HEK293 (cell line): ENCODE measurements around the gene NPHP1.

Source experiments
- CTCF ChIP-seq: fragments of 450-650 bp; formaldehyde crosslinking; IDR thresholded peaks from 2 replicates; pipeline ENCODE4 v1.5.1; 2016; ENCODE audit warnings: missing biosample characterization, missing genetic modification characterization
- RBAK ChIP-seq: fragments of 450-650 bp; formaldehyde crosslinking; IDR thresholded peaks from 2 replicates; pipeline ENCODE4 v1.5.1; 2016; ENCODE audit warnings: missing biosample characterization, missing genetic modification characterization
- REST ChIP-seq: fragments of 450-650 bp; formaldehyde crosslinking; IDR thresholded peaks from 2 replicates; pipeline ENCODE4 v1.5.1; 2016; ENCODE audit warnings: missing biosample characterization, missing genetic modification characterization
- ZBTB44 ChIP-seq: fragments of 450-650 bp; IDR thresholded peaks from 2 replicates; pipeline ENCODE4 v1.5.1; 2018; ENCODE audit warnings: missing biosample characterization, mild to moderate bottlenecking, missing genetic modification characterization
- ZNF223 ChIP-seq: fragments of 450-650 bp; formaldehyde crosslinking; IDR thresholded peaks from 2 replicates; pipeline ENCODE4 v1.5.1; 2016; ENCODE audit warnings: missing biosample characterization, missing genetic modification characterization
- ZNF292 ChIP-seq: fragments of 450-650 bp; formaldehyde crosslinking; IDR thresholded peaks from 2 replicates; pipeline ENCODE4 v1.5.1; 2016; ENCODE audit warnings: low read depth, missing biosample characterization, missing genetic modification characterization, borderline replicate concordance
- ZNF311 ChIP-seq: fragments of 450-650 bp; formaldehyde crosslinking; IDR thresholded peaks from 2 replicates; pipeline ENCODE4 v1.5.1; 2017; ENCODE audit warnings: missing biosample characterization, missing genetic modification characterization, borderline replicate concordance
- ZNF639 ChIP-seq: fragments of 450-650 bp; formaldehyde crosslinking; IDR thresholded peaks from 2 replicates; pipeline ENCODE4 v1.5.1; 2016; ENCODE audit warnings: missing biosample characterization, missing genetic modification characterization

- TF ChIP-seq CTCF, result no peak
- TF ChIP-seq RBAK, result no peak
- no peak for TF ChIP-seq ZNF223
- no peak for TF ChIP-seq ZBTB44
- no peak for TF ChIP-seq ZNF639 (tag by site-specific recombination)
- no peak for TF ChIP-seq ZNF292 (tag by site-specific recombination)
- TF ChIP-seq ZNF311 (tag by site-specific recombination), result no peak
- TF ChIP-seq REST, result no peak
These were observed 107.2 kb downstream of the NPHP1 start for GRCh38 chr2:110097506-110098220.
